Adrenal gland (tissue), 12 donors: Measurements from ENCODE around the gene TDRD12. TPM values are rescaled to one million over a fixed set of nuclear protein-coding genes. Genes with fewer than 3 reads are reported as not detected.
"Not testable (repeated sequence)": the region's sequence is repeated elsewhere in the genome, so short reads cannot be mapped to it uniquely, and the experiment has no call there.

Source experiments
- DNase-seq, 7 donors: peaks; one replicate each; pipeline ENCODE4 v3.0.0-alpha.2; 2019 to 2020
- H3K27ac ChIP-seq, 5 donors: fragments of 200-600 bp; sonication (generic) in 4 of 5; 1 replicate in 3 of 5; 2 replicates in 2 of 5; pipeline versions ENCODE4 v1.5.1 to v1.8.0; 2016 to 2020; ENCODE audit warnings: mild to moderate bottlenecking in 1 of 5
- H3K27me3 ChIP-seq: fragments of 200-600 bp; 2 replicates; pipeline ENCODE4 v1.8.0; 2021
- H3K36me3 ChIP-seq, 2 donors: fragments of 200-600 bp; replicated peaks in 1 of 2; 1 replicate in 1 of 2; 2 replicates in 1 of 2; pipeline versions ENCODE4 v1.5.1 to v1.8.0; 2018 to 2022
- H3K4me1 ChIP-seq, 2 donors: fragments of 200-600 bp; replicated peaks in 1 of 2; 1 replicate in 1 of 2; 2 replicates in 1 of 2; pipeline versions ENCODE4 v1.5.1 to v1.8.0; 2018 to 2021
- H3K4me3 ChIP-seq, 4 donors: fragments of 200-600 bp; sonication (generic) in 3 of 4; one replicate each; pipeline ENCODE4 v1.5.1; 2016 to 2018
- H3K9me3 ChIP-seq, 3 donors: fragments of 200-600 bp; sonication (generic) in 1 of 3; replicated peaks in 1 of 3; 1 replicate in 2 of 3; 2 replicates in 1 of 3; pipeline versions ENCODE4 v1.5.1 to v1.8.0; 2016 to 2021
- CTCF ChIP-seq, 6 experiments: fragments of 450-650 bp in 4 of 6; fragments of 200-600 bp in 2 of 6; sonication (generic) in 1 of 6; IDR thresholded peaks; 1 replicate in 5 of 6; 2 replicates in 1 of 6; pipeline versions ENCODE4 v1.5.1 to v1.8.0; 2016 to 2021; ENCODE audit warnings: antibody characterized with exemption in 6 of 6, mild to moderate bottlenecking in 2 of 6, moderate library complexity in 1 of 6
- POLR2A ChIP-seq, 2 donors: fragments of 450-650 bp; IDR thresholded peaks; one replicate each; pipeline ENCODE4 v1.6.1; 2017; ENCODE audit warnings: antibody characterized with exemption in 2 of 2, mild to moderate bottlenecking in 2 of 2, moderate library complexity in 1 of 2
- WGBS, 4 donors: extraction: QIAGEN DNeasy Blood & Tissue Kit in 2 of 4; methylation state at CpG; one replicate each; pipeline versions ENCODE4 v1.1.5 to v1.1.7; 2013 to 2017; 5-methylcytosine and 5-hydroxymethylcytosine counted together
- intact Hi-C, 2 donors: fragments of 100-400 bp; cut with DNase I; formaldehyde crosslinking; loops; one replicate each; pipeline versions ENCODE4 v1.14.1 to v1.15.0; 2022 to 2023
- polyA plus RNA-seq, 3 donors: library from polyadenylated mRNA; stranded (reverse); fragments of 200-250 nt in 2 of 3; fragments of 350-450 nt in 1 of 3; fragmentation: Illumina TruSeq in 1 of 3; extraction: RNeasy Lipid Tissue Mini Kit (QIAGEN cat#74804) in 1 of 3; gene quantifications; one replicate each; pipeline ENCODE4 v1.2.3, GENCODE V29; 2013 to 2014
- total RNA-seq, 9 donors: library from RNA; depleted of rRNA in 4 of 9; stranded (reverse); fragments of >200 nt in 4 of 9; fragments of 120-200 nt in 1 of 9; fragmentation: NEBNext Ultra II Directional in 1 of 9; extraction: Animal tissue kit (Norgen Biotek cat#: 25700) in 1 of 9; gene quantifications; one replicate each; pipeline versions ENCODE4 v1.1.0 to v1.2.4, GENCODE V29; 2013 to 2023
- donor health status: healthy with polysubstance abuse.
- donor health status: Bipolar disorder and iron deficiency.
- donor health status: DM: yes; HTN: yes; CAD: no.
- donor health status: DM: no; HTN: no; CAD: no.
- donor health status: DM: no; HTN: no; CAD: no.
- donor health status: DM: yes; HTN: yes; CAD: no.

TDRD12 gene
- total and polyA plus RNA-seq, 12 donors, result 0.08 to 3.7 (median 1.1) TPM; not detected in 2

GRCh38 chr19:32843716-32844245, 124.2 kb downstream of the TDRD12 start:
- DNase-seq, result no peak
- 92 to 96% (median 93%) methylated on average over 14 to 19 of the region's 19 CpGs for WGBS, 4 donors

GRCh38 chr19:32848035-32848434, 128.5 kb downstream of the TDRD12 start:
- H3K27me3 ChIP-seq, H3K9me3 ChIP-seq, H3K4me1 ChIP-seq, H3K27ac ChIP-seq, H3K36me3 ChIP-seq, H3K4me3 ChIP-seq, DNase-seq, intact Hi-C loops: not testable (repeated sequence)
- no CpG with 5 or more reads among the region's 2 CpGs for WGBS, 4 donors

More at GRCh38 chr19:32843716-32844245, 124.2 kb downstream of the TDRD12 start:
- no peaks in the 10 kb centered on the region for H3K36me3 ChIP-seq
- no peaks in the 10 kb centered on the region for H3K9me3 ChIP-seq
- H3K27me3 ChIP-seq, result no peaks in the 10 kb centered on the region
- no peak overlapping the region for H3K27ac ChIP-seq
- intact Hi-C loops, result no loop called here
- no peak overlapping the region for H3K4me3 ChIP-seq
- H3K4me1 ChIP-seq, result no peaks in the 10 kb centered on the region
- TF ChIP-seq CTCF (IDR thresholded peaks at IDR 0.05), result no peak
- no peak for TF ChIP-seq POLR2A (IDR thresholded peaks at IDR 0.05)

GRCh38 chr19:32852216-32852615, 132.6 kb downstream of the TDRD12 start:
- TF ChIP-seq POLR2A (IDR thresholded peaks at IDR 0.05) (no peak), CTCF (IDR thresholded peaks at IDR 0.05) (no peak)
- H3K9me3 ChIP-seq, result no peaks in the 10 kb centered on the region
- H3K4me1 ChIP-seq, result no peaks in the 10 kb centered on the region
- no peaks in the 10 kb centered on the region for H3K36me3 ChIP-seq
- H3K4me3 ChIP-seq, result no peak overlapping the region
- WGBS, 4 donors, result 79 to 85% (median 84%) methylated on average over 6 of the region's 6 CpGs
- intact Hi-C loops, result no loop called here
- H3K27ac ChIP-seq, result no peak overlapping the region
- DNase-seq, result no peak
- H3K27me3 ChIP-seq, result no peaks in the 10 kb centered on the region

- H3K4me1 ChIP-seq, DNase-seq, H3K27me3 ChIP-seq, H3K27ac ChIP-seq, intact Hi-C loops, H3K36me3 ChIP-seq, H3K4me3 ChIP-seq, H3K9me3 ChIP-seq: not testable (repeated sequence)
- WGBS, 4 donors, result 90 to 95% (median 93%) methylated on average over 7 of the region's 7 CpGs
Observed at GRCh38 chr19:32856818-32857217, 137.3 kb downstream of the TDRD12 start.

- Histone ChIP-seq H3K9me3 (no peaks in the 10 kb centered on the region), H3K4me3 (no peak overlapping the region), H3K36me3 (no peaks in the 10 kb centered on the region), H3K27me3 (no peaks in the 10 kb centered on the region), H3K27ac (no peak overlapping the region), H3K4me1 (no peaks in the 10 kb centered on the region)
- 92 to 98% (median 95%) methylated on average over 5 of the region's 5 CpGs for WGBS, 4 donors
- TF ChIP-seq CTCF (IDR thresholded peaks at IDR 0.05), result no peak
- no peak for TF ChIP-seq POLR2A (IDR thresholded peaks at IDR 0.05)
- no peak for DNase-seq
- intact Hi-C loops, result no loop called here
Observed at GRCh38 chr19:32857584-32857983, 138.0 kb downstream of the TDRD12 start.
